Measurements from ENCODE around the gene CST9L. TPM values are rescaled to one million over a fixed set of nuclear protein-coding genes. Genes with fewer than 3 reads are reported as not detected.

Gene CST9L
- total RNA-seq, 1 experiment from 2014 or later, result not detected

DNA sequence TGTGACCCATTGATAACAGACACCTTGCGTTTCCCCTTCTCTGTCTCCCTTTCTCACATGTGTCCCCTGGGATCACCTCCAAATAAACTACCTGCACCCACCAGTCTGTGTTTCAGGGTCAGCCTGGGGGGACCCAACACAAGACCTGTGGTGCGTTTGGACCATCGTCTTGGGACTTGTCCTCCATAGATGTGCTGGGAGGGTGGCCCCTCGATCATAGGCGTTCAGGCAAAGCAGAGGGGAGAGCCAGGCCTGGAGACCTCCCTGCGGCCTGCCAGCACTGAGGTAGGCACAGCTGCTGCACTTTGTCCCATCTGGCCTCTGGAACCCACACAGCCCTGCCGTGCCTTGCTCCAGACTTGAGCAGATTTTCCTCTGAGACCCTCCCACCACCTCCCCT is 19.3 kb upstream of the CST9L start:
- Histone ChIP-seq H3K4me1 (ENCODE audit: insufficient read depth, low read length, poor library complexity, severe bottlenecking) (no peaks in the 10 kb centered on the region), H3K9me3 (ENCODE audit: low read depth, low read length, poor library complexity, severe bottlenecking) (no peaks in the 10 kb centered on the region), H3K4me3 (ENCODE audit: low read depth, low read length, poor library complexity, severe bottlenecking) (no peak overlapping the region), H3K36me3 (ENCODE audit: insufficient read depth, low read length, poor library complexity, severe bottlenecking) (no peaks in the 10 kb centered on the region), H3K27me3 (replicated peaks; ENCODE audit: insufficient read depth, low read depth, low read length, poor library complexity) (no peaks in the 10 kb centered on the region), H3K27ac (ENCODE audit: low read depth, low read length, poor library complexity, severe bottlenecking) (no peak overlapping the region)
- CTCF ChIA-PET, result no interaction called here
- BruUV-seq (replicated peaks), result no TSS peak
- POLR2A ChIA-PET (ENCODE audit: low non-redundant PET), result no interaction called here
- no peak for DNase-seq (ENCODE audit: low spot score)
- intact Hi-C loops (cut with micrococcal nuclease; ENCODE audit: unreplicated experiment), result no loop called here
- TF ChIP-seq EZH2 (IDR thresholded peaks at IDR 0.05; ENCODE audit: borderline replicate concordance, low read depth, low read length, poor library complexity, severe bottlenecking), result no peak
- TF ChIP-seq CTCF (conservative IDR thresholded peaks at IDR 0.05; ENCODE audit: low read depth, low read length), result no peak

DNA sequence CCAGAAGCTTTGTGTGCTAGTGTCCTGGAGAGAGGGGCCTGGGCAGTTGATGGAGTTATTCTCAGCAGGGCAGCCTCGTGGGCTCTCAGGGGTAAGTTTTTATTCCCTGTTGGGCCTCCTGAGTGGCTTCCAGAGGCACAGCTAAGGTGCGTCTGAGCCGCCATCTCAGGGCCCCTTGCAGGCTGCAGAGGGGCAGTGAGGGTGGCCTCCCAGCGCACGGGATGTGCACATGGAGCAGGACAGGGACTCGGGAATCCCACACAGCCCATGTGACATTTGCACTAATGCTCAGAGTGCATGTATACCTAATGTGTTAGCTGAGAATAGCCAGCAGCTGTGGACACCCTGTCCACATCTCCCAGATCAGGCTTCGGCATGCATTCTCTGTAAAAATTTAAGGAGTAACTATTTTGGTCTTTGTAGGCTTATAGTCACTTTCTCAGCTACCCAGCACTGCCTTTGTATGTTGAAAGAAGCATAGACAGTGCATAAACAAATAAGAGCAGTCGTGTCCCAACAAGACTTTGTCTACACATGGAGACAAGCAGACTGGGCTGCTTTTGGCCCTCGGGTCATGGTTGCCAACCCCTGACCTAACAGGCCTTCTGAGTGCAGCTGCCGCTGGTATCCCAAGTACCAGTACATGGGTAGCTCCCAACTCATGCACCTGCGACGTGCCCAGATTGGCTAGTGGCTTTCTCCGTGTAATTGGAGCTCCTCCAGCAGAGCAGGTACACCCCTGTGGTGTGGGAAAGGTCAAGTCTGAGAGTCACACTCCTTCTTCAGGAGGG is 18.6 kb upstream of the CST9L start:
- Histone ChIP-seq H3K36me3 (ENCODE audit: insufficient read depth, low read length, poor library complexity, severe bottlenecking) (no peaks in the 10 kb centered on the region), H3K9me3 (ENCODE audit: low read depth, low read length, poor library complexity, severe bottlenecking) (no peaks in the 10 kb centered on the region), H3K4me3 (ENCODE audit: low read depth, low read length, poor library complexity, severe bottlenecking) (no peak overlapping the region), H3K27me3 (replicated peaks; ENCODE audit: insufficient read depth, low read depth, low read length, poor library complexity) (no peaks in the 10 kb centered on the region), H3K4me1 (ENCODE audit: insufficient read depth, low read length, poor library complexity, severe bottlenecking) (no peaks in the 10 kb centered on the region), H3K27ac (ENCODE audit: low read depth, low read length, poor library complexity, severe bottlenecking) (no peak overlapping the region)
- intact Hi-C loops (cut with micrococcal nuclease; ENCODE audit: unreplicated experiment), result no loop called here
- ChIA-PET CTCF (no interaction called here), POLR2A (ENCODE audit: low non-redundant PET) (no interaction called here)
- no peak for TF ChIP-seq CTCF (conservative IDR thresholded peaks at IDR 0.05; ENCODE audit: low read depth, low read length)
- no peak for TF ChIP-seq EZH2 (IDR thresholded peaks at IDR 0.05; ENCODE audit: borderline replicate concordance, low read depth, low read length, poor library complexity, severe bottlenecking)
- DNase-seq (ENCODE audit: low spot score), result no peak
- no TSS peak for BruUV-seq (replicated peaks)

GRCh38 chr20:23585808-23586734 is 17.8 kb upstream of the CST9L start:
- ChIA-PET CTCF (no interaction called here), POLR2A (ENCODE audit: low non-redundant PET) (no interaction called here)
- H3K4me1 ChIP-seq (ENCODE audit: insufficient read depth, low read length, poor library complexity, severe bottlenecking), result no peaks in the 10 kb centered on the region
- no peak overlapping the region for H3K27ac ChIP-seq (ENCODE audit: low read depth, low read length, poor library complexity, severe bottlenecking)
- no TSS peak for BruUV-seq (replicated peaks)
- no peak overlapping the region for H3K4me3 ChIP-seq (ENCODE audit: low read depth, low read length, poor library complexity, severe bottlenecking)
- DNase-seq (ENCODE audit: low spot score), result no peak
- intact Hi-C loops (cut with micrococcal nuclease; ENCODE audit: unreplicated experiment), result no loop called here
- no peaks in the 10 kb centered on the region for H3K36me3 ChIP-seq (ENCODE audit: insufficient read depth, low read length, poor library complexity, severe bottlenecking)
- H3K9me3 ChIP-seq (ENCODE audit: low read depth, low read length, poor library complexity, severe bottlenecking), result no peaks in the 10 kb centered on the region
- no peaks in the 10 kb centered on the region for H3K27me3 ChIP-seq (replicated peaks; ENCODE audit: insufficient read depth, low read depth, low read length, poor library complexity)
- TF ChIP-seq EZH2 (IDR thresholded peaks at IDR 0.05; ENCODE audit: borderline replicate concordance, low read depth, low read length, poor library complexity, severe bottlenecking) (no peak), CTCF (conservative IDR thresholded peaks at IDR 0.05; ENCODE audit: low read depth, low read length) (no peak)
